Activated CD4-positive, alpha-beta T cell treated with anti-CD3 and anti-CD28 coated beads for 36 hours (primary cell): Measurements from ENCODE around the gene CEP41. TPM values are rescaled to one million over a fixed set of nuclear protein-coding genes. Genes with fewer than 3 reads are reported as not detected.
A peak's percentile ranks its signal among the peaks of the same experiment; 100 is the strongest.

Source experiments
- ATAC-seq: fragments of 200-7000 bp; cut with Tn5 transposase; one replicate; pipeline ENCODE4 v1.10.0; 2021; ENCODE audit warnings: mild to moderate bottlenecking, moderate library complexity
- CTCF ChIA-PET: fragments of 350-600 bp; sonication (Branson Sonifier 250); formaldehyde crosslinking; loops from one replicate; lab custom pipeline; 2021; ENCODE audit warnings: antibody characterized with exemption; lab: Charles Lee
- POLR2A ChIA-PET: fragments of 350-600 bp; sonication (Branson Sonifier 250); formaldehyde crosslinking; loops from one replicate; lab custom pipeline; 2021; ENCODE audit warnings: antibody characterized with exemption, inconsistent platforms; lab: Charles Lee
- DNase-seq: peaks from one replicate; pipeline ENCODE4 v3.0.0-alpha.2; 2020
- H3K27ac Mint-ChIP-seq: one replicate; pipeline ENCODE4 v1.8.0; 2021; ENCODE audit warnings: mixed read lengths
- H3K27me3 Mint-ChIP-seq: one replicate; pipeline ENCODE4 v1.8.0; 2021; ENCODE audit warnings: mixed read lengths
- H3K36me3 Mint-ChIP-seq: one replicate; pipeline ENCODE4 v1.8.0; 2021; ENCODE audit warnings: low read depth, mixed read lengths
- H3K4me1 Mint-ChIP-seq: one replicate; pipeline ENCODE4 v1.8.0; 2021; ENCODE audit warnings: mixed read lengths
- H3K4me3 Mint-ChIP-seq: one replicate; pipeline ENCODE4 v1.8.0; 2021; ENCODE audit warnings: mild to moderate bottlenecking, moderate library complexity, mixed read lengths
- H3K9me3 Mint-ChIP-seq: one replicate; pipeline ENCODE4 v1.8.0; 2021; ENCODE audit warnings: low read depth, mixed read lengths
- intact Hi-C, 2 experiments: fragments of 100-400 bp; cut with DNase I in 1 of 2; cut with micrococcal nuclease in 1 of 2; formaldehyde crosslinking; loops; one replicate each; pipeline versions ENCODE4 v1.14.2 to v1.15.1; 2022 to 2024; cut with DNase I, micrococcal nuclease
- total RNA-seq, 2 experiments: library from RNA; stranded (reverse); gene quantifications; one replicate each; pipeline ENCODE4 v1.2.3, GENCODE V29; 2021

The CEP41 gene
- total RNA-seq, 2 experiments from 2014 or later = 19.7 to 21.2 TPM

- Mint-ChIP-seq H3K4me1 (peaks cover 43% of the 10 kb centered on the region), H3K36me3 (no peaks in the 10 kb centered on the region), H3K9me3 (peaks cover 4% of the 10 kb centered on the region), H3K27ac (no peak overlapping the region), H3K27me3 (no peaks in the 10 kb centered on the region), H3K4me3 (no peak overlapping the region)
- DNase-seq (no peak), ATAC-seq (no peak)
- POLR2A ChIA-PET = no interaction called here
- CTCF ChIA-PET = no interaction called here
- intact Hi-C loops = loop anchor here in 1 of 2 experiments (2.0 kb wide), 1 partner anchor 50 kb away; no protein-coding TSS in a partner anchor
These were observed 74.3 kb downstream of the CEP41 start for GRCh38 chr7:130366564-130366963.

- Mint-ChIP-seq H3K27ac (no peak overlapping the region), H3K36me3 (no peaks in the 10 kb centered on the region), H3K4me1 (peaks cover 43% of the 10 kb centered on the region), H3K27me3 (no peaks in the 10 kb centered on the region), H3K4me3 (no peak overlapping the region), H3K9me3 (peaks cover 4% of the 10 kb centered on the region)
- ATAC-seq (no peak), DNase-seq (peak; percentile 57)
- intact Hi-C loops = loop anchor here in 1 of 2 experiments (2.0 kb wide), 1 partner anchor 51 kb away; no protein-coding TSS in a partner anchor
- ChIA-PET POLR2A (no interaction called here), CTCF (interaction anchor here (0.5 to 0.8 kb wide), 2 partner anchors 293 to 1185 kb away, joined by 3 to 4 read pairs; no protein-coding TSS in a partner anchor)
These were observed 75.0 kb downstream of the CEP41 start for GRCh38 chr7:130365511-130366441.

DNA sequence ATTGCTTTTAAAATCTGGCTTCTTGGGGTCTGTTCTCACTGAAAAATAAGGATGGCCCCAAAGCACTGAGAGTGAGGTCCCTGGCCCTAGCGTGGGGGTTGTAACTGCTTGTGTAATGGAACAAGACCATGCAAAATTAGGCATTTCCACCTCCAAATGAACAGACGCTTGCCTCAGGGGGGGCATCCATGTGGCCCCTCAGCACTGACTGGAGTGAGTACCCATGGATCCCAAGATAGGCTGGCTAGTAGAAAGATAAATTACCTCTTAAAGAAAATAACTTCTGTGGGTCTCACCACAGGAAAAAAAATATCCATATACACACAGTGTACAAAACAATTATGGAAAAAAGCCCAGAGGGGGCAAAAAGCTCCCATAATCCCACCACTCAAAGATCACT is 75.7 kb downstream of the CEP41 start:
- POLR2A ChIA-PET = no interaction called here
- H3K27me3 Mint-ChIP-seq = no peaks in the 10 kb centered on the region
- peaks cover 4% of the 10 kb centered on the region for H3K9me3 Mint-ChIP-seq
- peaks cover 43% of the 10 kb centered on the region for H3K4me1 Mint-ChIP-seq
- no peaks in the 10 kb centered on the region for H3K36me3 Mint-ChIP-seq
- no peak overlapping the region for H3K4me3 Mint-ChIP-seq
- DNase-seq (no peak), ATAC-seq (no peak)
- intact Hi-C loops = no loop called here
- H3K27ac Mint-ChIP-seq = no peak overlapping the region
- CTCF ChIA-PET = interaction anchor here (0.5 kb wide), 1 partner anchor 293 kb away, joined by 3 read pairs; no protein-coding TSS in a partner anchor

GRCh38 chr7:130364451-130364850 is 76.4 kb downstream of the CEP41 start:
- intact Hi-C loops = loop anchor here in 1 of 2 experiments (5.0 kb wide), 1 partner anchor 283 kb away; no protein-coding TSS in a partner anchor
- DNase-seq (no peak), ATAC-seq (no peak)
- CTCF ChIA-PET = no interaction called here
- Mint-ChIP-seq H3K4me1 (peaks cover 38% of the 10 kb centered on the region), H3K27ac (no peak overlapping the region), H3K9me3 (peaks cover 6% of the 10 kb centered on the region), H3K4me3 (no peak overlapping the region), H3K36me3 (no peaks in the 10 kb centered on the region), H3K27me3 (no peaks in the 10 kb centered on the region)
- POLR2A ChIA-PET = no interaction called here

DNA sequence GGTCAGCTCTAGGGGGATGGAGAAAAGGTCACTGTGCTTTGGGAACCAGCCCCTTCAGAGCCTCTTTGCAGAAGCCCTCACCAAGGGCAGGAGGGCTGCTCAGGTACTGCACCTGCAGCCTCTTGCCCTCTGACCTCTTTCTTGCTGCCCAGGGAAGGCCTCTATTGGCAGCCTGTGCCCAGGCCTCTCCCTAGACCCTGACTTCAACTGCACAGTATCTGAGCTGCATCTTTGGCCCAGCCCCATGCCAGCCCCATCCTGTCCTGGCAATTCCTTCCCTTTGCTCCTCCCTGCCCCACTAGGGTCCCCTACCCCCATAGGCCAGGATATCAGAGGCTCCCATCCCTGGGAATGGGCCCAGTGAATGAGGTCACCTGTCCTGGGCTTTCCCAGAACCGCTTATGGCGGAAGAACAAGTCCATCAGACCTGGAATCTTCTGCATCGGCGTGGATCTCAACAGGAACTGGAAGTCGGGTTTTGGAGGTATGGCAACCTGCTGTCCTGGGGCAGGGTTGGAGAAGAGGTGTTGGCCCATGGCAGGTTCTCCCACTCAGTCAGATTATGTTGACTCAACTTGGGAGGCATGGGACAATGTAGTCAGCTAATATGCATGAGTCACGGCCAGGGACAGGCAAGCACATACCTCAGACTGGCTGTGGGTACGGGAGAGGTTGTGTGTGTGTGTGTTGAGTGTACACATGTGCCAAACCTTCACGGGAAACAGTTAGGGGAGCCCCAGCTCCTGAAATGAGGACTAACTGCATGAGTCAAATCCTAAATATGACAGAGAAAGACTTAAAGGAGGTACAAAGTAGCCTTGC is 77.6 kb downstream of the CEP41 start:
- ATAC-seq (peak; percentile 96), DNase-seq (peak; percentile 83)
- CTCF ChIA-PET = no interaction called here
- Mint-ChIP-seq H3K4me1 (peaks cover 28% of the 10 kb centered on the region), H3K9me3 (peaks cover 8% of the 10 kb centered on the region), H3K4me3 (no peak overlapping the region), H3K27ac (no peak overlapping the region), H3K27me3 (no peaks in the 10 kb centered on the region), H3K36me3 (no peaks in the 10 kb centered on the region)
- intact Hi-C loops = loop anchor here (1.0 to 5.0 kb wide), 3 partner anchors 86 to 284 kb away; no protein-coding TSS in a partner anchor
- POLR2A ChIA-PET = interaction anchor here (0.6 kb wide), 1 partner anchor 1400 kb away, joined by 3 read pairs; no protein-coding TSS in a partner anchor

- ATAC-seq = no peak
- POLR2A ChIA-PET = no interaction called here
- intact Hi-C loops = loop anchor here in 1 of 2 experiments (5.0 kb wide), 1 partner anchor 285 kb away; no protein-coding TSS in a partner anchor
- H3K4me3 Mint-ChIP-seq = no peak overlapping the region
- CTCF ChIA-PET = no interaction called here
- H3K36me3 Mint-ChIP-seq = no peaks in the 10 kb centered on the region
- no peak for DNase-seq
- peaks cover 8% of the 10 kb centered on the region for H3K9me3 Mint-ChIP-seq
- H3K27ac Mint-ChIP-seq = no peak overlapping the region
- H3K4me1 Mint-ChIP-seq = peaks cover 27% of the 10 kb centered on the region
- H3K27me3 Mint-ChIP-seq = no peaks in the 10 kb centered on the region
These were observed 78.5 kb downstream of the CEP41 start for GRCh38 chr7:130362251-130362816.

- no peak for ATAC-seq
- H3K27me3 Mint-ChIP-seq = no peaks in the 10 kb centered on the region
- peaks cover 21% of the 10 kb centered on the region for H3K4me1 Mint-ChIP-seq
- intact Hi-C loops = loop anchor here in 1 of 2 experiments (5.0 kb wide), 1 partner anchor 286 kb away; no protein-coding TSS in a partner anchor
- DNase-seq = no peak
- POLR2A ChIA-PET = no interaction called here
- H3K4me3 Mint-ChIP-seq = no peak overlapping the region
- H3K27ac Mint-ChIP-seq = no peak overlapping the region
- peaks cover 4% of the 10 kb centered on the region for H3K9me3 Mint-ChIP-seq
- CTCF ChIA-PET = no interaction called here
- H3K36me3 Mint-ChIP-seq = no peaks in the 10 kb centered on the region
These were observed 79.1 kb downstream of the CEP41 start for GRCh38 chr7:130361681-130362080.

DNA sequence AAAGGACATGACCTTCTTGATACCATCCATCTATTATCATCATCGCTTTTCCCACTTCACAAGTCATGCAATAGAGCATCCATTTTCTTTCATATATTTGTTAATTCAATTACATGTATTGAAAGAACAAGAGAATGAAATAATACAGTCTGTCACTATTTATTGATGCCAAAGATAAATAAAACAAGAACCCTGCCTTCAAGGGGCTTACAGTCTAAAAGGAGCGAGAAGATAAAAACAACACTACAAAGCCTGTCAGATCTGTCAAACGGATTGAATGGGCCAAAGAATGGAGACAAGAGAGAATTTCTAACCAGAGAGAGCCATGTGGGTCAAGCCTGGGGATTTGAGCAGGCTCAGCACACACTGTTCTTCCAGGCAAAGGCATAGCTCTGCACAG is 80.3 kb downstream of the CEP41 start:
- Mint-ChIP-seq H3K36me3 (no peaks in the 10 kb centered on the region), H3K27me3 (no peaks in the 10 kb centered on the region), H3K9me3 (peaks cover 4% of the 10 kb centered on the region), H3K4me3 (no peak overlapping the region), H3K4me1 (peaks cover 17% of the 10 kb centered on the region), H3K27ac (no peak overlapping the region)
- intact Hi-C loops = loop anchor here in 1 of 2 experiments (5.0 kb wide), 1 partner anchor 287 kb away; no protein-coding TSS in a partner anchor
- ChIA-PET CTCF (no interaction called here), POLR2A (no interaction called here)
- DNase-seq (no peak), ATAC-seq (no peak)

- peaks cover 13% of the 10 kb centered on the region for H3K4me1 Mint-ChIP-seq
- no peak for DNase-seq
- H3K9me3 Mint-ChIP-seq = peaks cover 4% of the 10 kb centered on the region
- H3K27me3 Mint-ChIP-seq = no peaks in the 10 kb centered on the region
- no peak overlapping the region for H3K27ac Mint-ChIP-seq
- no peak for ATAC-seq
- CTCF ChIA-PET = no interaction called here
- no peaks in the 10 kb centered on the region for H3K36me3 Mint-ChIP-seq
- intact Hi-C loops = no loop called here
- no peak overlapping the region for H3K4me3 Mint-ChIP-seq
- POLR2A ChIA-PET = no interaction called here
These were observed 81.4 kb downstream of the CEP41 start for GRCh38 chr7:130359276-130359857.

DNA sequence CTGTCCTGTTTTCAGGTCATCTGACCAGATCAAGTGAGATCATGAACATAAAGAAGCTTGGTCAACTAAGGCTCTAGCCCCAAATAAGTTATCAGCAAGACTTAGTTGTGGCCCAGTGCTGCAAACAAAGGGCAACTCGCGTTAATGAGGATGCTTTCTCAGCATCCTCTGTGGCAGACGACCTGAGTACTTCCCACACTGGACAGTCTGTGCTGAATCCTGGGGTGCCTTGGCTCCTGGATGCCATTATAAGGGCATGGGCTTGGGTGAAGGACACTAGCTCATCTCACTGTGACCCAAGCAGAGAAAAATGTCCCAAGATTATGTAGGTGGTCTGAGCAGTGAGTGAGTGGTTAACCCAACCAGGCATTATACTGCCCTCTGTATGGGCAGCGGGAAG is 82.3 kb downstream of the CEP41 start:
- intact Hi-C loops = no loop called here
- POLR2A ChIA-PET = no interaction called here
- ATAC-seq (no peak), DNase-seq (no peak)
- CTCF ChIA-PET = interaction anchor here (1.0 kb wide), 1 partner anchor 13 kb away, joined by 4 read pairs; the partner anchor contains the start of gene CPA5
- Mint-ChIP-seq H3K27ac (no peak overlapping the region), H3K4me1 (peaks cover 6% of the 10 kb centered on the region), H3K36me3 (no peaks in the 10 kb centered on the region), H3K4me3 (no peak overlapping the region), H3K27me3 (no peaks in the 10 kb centered on the region), H3K9me3 (peaks cover 4% of the 10 kb centered on the region)
